Right lobe of liver (tissue), 4 donors: ENCODE results near the gene ANKEF1.

Source experiments
- POLR2A ChIP-seq: fragments of 450-650 bp; IDR thresholded peaks from one replicate; pipeline ENCODE4 v1.6.1; 2017; ENCODE audit warnings: antibody characterized with exemption, mild to moderate bottlenecking
- TF ChIP-seq, protein P1 (sequence below), 4 donors: fragments of 200-600 bp in 3 of 4; fragments of 450-650 bp in 1 of 4; IDR thresholded peaks; one replicate each; pipeline versions ENCODE4 v1.5.1 to v1.8.0; 2016 to 2022; ENCODE audit warnings: antibody characterized with exemption in 4 of 4, mild to moderate bottlenecking in 2 of 4
- donor health status: DM: no; HTN: no; CAD: no.
- donor health status: DM: no; HTN: no; CAD: no.
- donor health status: DM: no; HTN: yes; CAD: no.

DNA sequence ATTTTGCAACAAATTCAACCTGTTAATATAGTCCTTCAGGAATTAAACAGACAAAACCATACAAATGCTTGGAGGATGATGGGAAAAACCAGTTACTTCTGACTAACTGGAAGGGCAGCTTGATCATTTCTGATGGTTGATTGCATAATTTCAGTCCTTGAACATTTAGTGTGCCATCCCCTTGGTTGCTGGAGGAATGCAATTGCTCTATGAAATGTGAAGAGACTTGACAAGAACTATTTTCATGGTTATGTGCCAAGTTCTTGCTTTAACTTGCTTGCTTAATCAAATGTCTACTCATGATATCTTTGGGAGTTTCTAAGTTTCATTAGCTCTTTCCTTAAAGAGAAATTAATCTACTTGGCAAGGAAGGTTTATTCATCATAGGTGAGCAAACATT is 45.2 kb downstream of the ANKEF1 start:
- TF ChIP-seq POLR2A: no peak
- TF ChIP-seq, protein P1, sequence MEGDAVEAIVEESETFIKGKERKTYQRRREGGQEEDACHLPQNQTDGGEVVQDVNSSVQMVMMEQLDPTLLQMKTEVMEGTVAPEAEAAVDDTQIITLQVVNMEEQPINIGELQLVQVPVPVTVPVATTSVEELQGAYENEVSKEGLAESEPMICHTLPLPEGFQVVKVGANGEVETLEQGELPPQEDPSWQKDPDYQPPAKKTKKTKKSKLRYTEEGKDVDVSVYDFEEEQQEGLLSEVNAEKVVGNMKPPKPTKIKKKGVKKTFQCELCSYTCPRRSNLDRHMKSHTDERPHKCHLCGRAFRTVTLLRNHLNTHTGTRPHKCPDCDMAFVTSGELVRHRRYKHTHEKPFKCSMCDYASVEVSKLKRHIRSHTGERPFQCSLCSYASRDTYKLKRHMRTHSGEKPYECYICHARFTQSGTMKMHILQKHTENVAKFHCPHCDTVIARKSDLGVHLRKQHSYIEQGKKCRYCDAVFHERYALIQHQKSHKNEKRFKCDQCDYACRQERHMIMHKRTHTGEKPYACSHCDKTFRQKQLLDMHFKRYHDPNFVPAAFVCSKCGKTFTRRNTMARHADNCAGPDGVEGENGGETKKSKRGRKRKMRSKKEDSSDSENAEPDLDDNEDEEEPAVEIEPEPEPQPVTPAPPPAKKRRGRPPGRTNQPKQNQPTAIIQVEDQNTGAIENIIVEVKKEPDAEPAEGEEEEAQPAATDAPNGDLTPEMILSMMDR (IDR thresholded peaks at IDR 0.05): no peak
